Panc1 (cell line): Measurements from ENCODE around the gene ITGAX. TPM values are rescaled to one million over a fixed set of nuclear protein-coding genes. Genes with fewer than 3 reads are reported as not detected.
"Not testable (repeated sequence)": the region's sequence is repeated elsewhere in the genome, so short reads cannot be mapped to it uniquely, and the experiment has no call there.

Source experiments
- ATAC-seq: fragments of 200-7000 bp; cut with Tn5 transposase; 2 replicates; pipeline ENCODE4 v1.9.1; 2020; ENCODE audit warnings: mild to moderate bottlenecking, moderate library complexity
- Bru-seq: library from RNA; stranded (reverse); fragments of 400-500 nt; gene quantifications from one replicate; lab custom pipeline; 2021; lab: Mats Ljungman, UMichigan
- BruChase-seq, 2 experiments: library from RNA; stranded (reverse); fragments of 400-500 nt; gene quantifications; one replicate each; lab custom pipeline; 2021; lab: Mats Ljungman, UMichigan
- BruUV-seq: library from RNA; stranded (reverse); fragments of 400-500 nt; replicated peaks from 2 replicates; lab custom pipeline; 2021; lab: Mats Ljungman, UMichigan
- CTCF ChIA-PET: fragments of 300-600 bp; sonication (Branson Sonifier 250); formaldehyde crosslinking; loops from one replicate; lab custom pipeline; 2022; ENCODE audit warnings: antibody characterized with exemption; lab: Charles Lee
- POLR2A ChIA-PET: fragments of 300-600 bp; sonication (Branson Sonifier 250); formaldehyde crosslinking; loops from one replicate; lab custom pipeline; 2022; ENCODE audit warnings: antibody characterized with exemption; lab: Charles Lee
- DNase-seq: peaks from one replicate; pipeline ENCODE4 v3.0.0-alpha.2; 2010; ENCODE audit warnings: low read depth, low spot score
- H3K27ac ChIP-seq: 2 replicates; pipeline ENCODE4 v1.5.1; 2011; ENCODE audit warnings: mild to moderate bottlenecking, low read length, inconsistent platforms
- H3K27me3 ChIP-seq: fragments of 200-500 bp; sonication (Bioruptor generic); 2 replicates; pipeline ENCODE4 v1.6.0; 2014; ENCODE audit warnings: low read length, inconsistent platforms; ENCODE audit not compliant: control insufficient read depth, insufficient read depth
- H3K36me3 ChIP-seq: fragments of 200-500 bp; sonication (Bioruptor generic); 2 replicates; pipeline ENCODE4 v1.5.1; 2014; ENCODE audit warnings: inconsistent platforms, mild to moderate bottlenecking, low read length, moderate library complexity; ENCODE audit not compliant: control insufficient read depth, insufficient read depth
- H3K4me1 ChIP-seq: 2 replicates; pipeline ENCODE4 v1.5.1; 2011; ENCODE audit warnings: inconsistent platforms, mild to moderate bottlenecking, low read length, moderate library complexity; ENCODE audit not compliant: control insufficient read depth, insufficient read depth
- H3K4me3 ChIP-seq, 2 experiments: 2 replicates each; pipeline ENCODE4 v1.5.1; 2011 to 2012; ENCODE audit warnings: low read depth in 2 of 2, low read length in 2 of 2, mild to moderate bottlenecking in 2 of 2, inconsistent platforms in 1 of 2, moderate library complexity in 1 of 2
- H3K9me3 ChIP-seq: fragments of 200-500 bp; sonication (Bioruptor generic); 2 replicates; pipeline ENCODE4 v1.5.1; 2014; ENCODE audit warnings: low read depth, mild to moderate bottlenecking, inconsistent platforms, low read length, moderate library complexity; ENCODE audit not compliant: control insufficient read depth, insufficient read depth
- CTCF ChIP-seq: fragments of 450-650 bp; IDR thresholded peaks from 2 replicates; pipeline ENCODE4 v1.5.1; 2017; ENCODE audit warnings: mild to moderate bottlenecking
- POLR2AphosphoS5 ChIP-seq: IDR thresholded peaks from 2 replicates; pipeline ENCODE4 v1.6.1; 2012; ENCODE audit warnings: mild to moderate bottlenecking, low read depth, low read length, moderate library complexity
- REST ChIP-seq, 2 experiments: IDR thresholded peaks; 2 replicates each; pipeline ENCODE4 v1.6.1; 2011 to 2012; ENCODE audit warnings: low read depth in 2 of 2, control low read depth in 1 of 2, low read length in 1 of 2, mild to moderate bottlenecking in 1 of 2, moderate library complexity in 1 of 2; ENCODE audit not compliant: insufficient read depth in 1 of 2
- SIN3A ChIP-seq: IDR thresholded peaks from 2 replicates; pipeline ENCODE4 v1.6.1; 2012; ENCODE audit warnings: low read depth, mild to moderate bottlenecking, low read length, moderate library complexity, borderline replicate concordance; ENCODE audit not compliant: insufficient read depth
- TCF7L2 ChIP-seq: IDR thresholded peaks from 2 replicates; pipeline ENCODE4 v1.6.1; 2011; ENCODE audit warnings: mild to moderate bottlenecking, low read depth, low read length, inconsistent platforms
- in situ Hi-C: cut with HindIII; loops from 2 replicates; pipeline ENCODE4 v1.10.0; 2016; ENCODE audit warnings: low sequenced_read_pairs, low pct_unique_long_range_greater_than_20kb
- intact Hi-C: fragments of 100-400 bp; cut with micrococcal nuclease; formaldehyde crosslinking; loops from one replicate; pipeline ENCODE4 v1.10.0; 2022; ENCODE audit not compliant: unreplicated experiment
- long read RNA-seq: library from polyadenylated mRNA; unstranded; transcript quantifications from one replicate; pipeline ENCODE4 v2.0.0, GENCODE V29; 2021; ENCODE audit not compliant: unreplicated experiment
- polyA plus RNA-seq: library from polyadenylated mRNA; unstranded; fragments of >200 nt; gene quantifications from one replicate; pipeline ENCODE4 v1.2.1, GENCODE V29; 2012; ENCODE audit warnings: missing spikeins; ENCODE audit not compliant: insufficient read length
- total RNA-seq: library from RNA; stranded (reverse); gene quantifications from one replicate; pipeline ENCODE4 v1.2.1, GENCODE V29; 2021; ENCODE audit not compliant: unreplicated experiment

The ITGAX gene
- total RNA-seq (0.49 TPM), Bru-seq, nascent RNA (percentile 18 among the genes with signal in this experiment), BruChase-seq, experiment 1, labeled RNA remaining after a 2-hour chase (percentile 12 among the genes with signal in this experiment), BruChase-seq, experiment 2, labeled RNA remaining after a 6-hour chase (percentile 19 among the genes with signal in this experiment)
- 0.16 TPM for polyA plus RNA-seq
- long read RNA-seq, result 0 reads

- H3K4me3 ChIP-seq, result no peak within 1 kb of the TSS
- ATAC-seq (no peak), DNase-seq (no peak)
- intact Hi-C loops, result no loop called here
- H3K9me3 ChIP-seq, result no peaks in the 10 kb centered on the region
- no peaks in the 10 kb centered on the region for H3K27me3 ChIP-seq
- H3K4me1 ChIP-seq, result no peaks in the 10 kb centered on the region
- in situ Hi-C loops, result no loop called here
- TF ChIP-seq CTCF (no peak), TCF7L2 (no peak)
- ChIA-PET CTCF (no interaction called here), POLR2A (no interaction called here)
- no TSS peak for BruUV-seq
- no peak within 1 kb of the TSS for H3K27ac ChIP-seq
- H3K36me3 ChIP-seq, result no peaks in the 10 kb centered on the region
These were observed at the start of gene ITGAX for GRCh38 chr16:31354394-31355291. TSS of gene ITGAX (plus strand) at chr16:31355176. CDS start at chr16:31355255, 79 bp downstream.

DNA sequence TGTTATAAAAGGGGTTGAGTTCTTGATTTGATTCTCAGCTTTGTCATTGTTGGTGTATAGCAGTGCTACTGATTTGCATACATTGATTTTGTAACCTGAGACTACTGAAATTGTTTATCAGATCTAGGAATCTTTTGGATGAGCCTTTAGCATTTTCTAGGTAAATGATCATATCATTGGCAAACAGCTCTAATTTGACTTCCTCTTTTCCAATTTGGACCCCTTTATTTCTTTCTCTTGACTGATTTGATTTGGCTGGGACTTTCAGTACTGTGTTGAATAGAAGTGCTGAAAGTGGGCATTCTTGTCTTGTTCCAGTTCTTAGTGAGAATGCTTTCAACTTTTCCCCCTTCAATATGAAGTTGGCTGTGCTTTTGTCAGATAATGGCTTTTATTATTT, 49.8 kb upstream of the ITGAX start:
- no TSS peak for BruUV-seq
- ATAC-seq (no peak), DNase-seq (no peak)
- H3K4me3 ChIP-seq, result no peak overlapping the region
- intact Hi-C loops (no loop called here), in situ Hi-C loops (no loop called here)
- no peak for TF ChIP-seq TCF7L2
- no peak for TF ChIP-seq SIN3A
- TF ChIP-seq REST (IDR thresholded peaks at IDR 0.05; ENCODE audit: insufficient read depth in 1 of 2, low read depth in 2 of 2, low read length in 1 of 2), result no peak
- TF ChIP-seq POLR2AphosphoS5, result no peak
- no peak for TF ChIP-seq CTCF
- H3K9me3 ChIP-seq, result no peaks in the 10 kb centered on the region
- no peak overlapping the region for H3K27ac ChIP-seq
- no peaks in the 10 kb centered on the region for H3K36me3 ChIP-seq
- POLR2A ChIA-PET, result no interaction called here
- H3K27me3 ChIP-seq, result peaks cover 9% of the 10 kb centered on the region
- H3K4me1 ChIP-seq, result no peaks in the 10 kb centered on the region
- CTCF ChIA-PET, result no interaction called here

GRCh38 chr16:31308381-31308780, 46.6 kb upstream of the ITGAX start:
- H3K4me1 ChIP-seq, BruUV-seq, DNase-seq: not testable (repeated sequence)

More at GRCh38 chr16:31308381-31308780, 46.6 kb upstream of the ITGAX start:
- POLR2A ChIA-PET, H3K36me3 ChIP-seq, H3K9me3 ChIP-seq, CTCF ChIA-PET, H3K27ac ChIP-seq, ATAC-seq, H3K27me3 ChIP-seq, in situ Hi-C loops, H3K4me3 ChIP-seq, intact Hi-C loops: not testable (repeated sequence)
